HG03045 (cell line): ENCODE measurements around the gene CTNND2.

ENCODE experiments used
- ATAC-seq: cut with Tn5 transposase; IDR thresholded peaks from one replicate; pipeline ENCODE4 v1.9.1; 2021; ENCODE audit warnings: mild to moderate bottlenecking, moderate library complexity; ENCODE audit not compliant: unreplicated experiment

The CTNND2 gene

GRCh38 chr5:10977011-10977410, 927.2 kb downstream of the CTNND2 start:
- no peak for ATAC-seq

GRCh38 chr5:10975945-10976344, 928.3 kb downstream of the CTNND2 start:
- no peak for ATAC-seq

GRCh38 chr5:10974850-10975249, 929.4 kb downstream of the CTNND2 start:
- ATAC-seq, result no peak

GRCh38 chr5:10973316-10973715, 930.9 kb downstream of the CTNND2 start:
- no peak for ATAC-seq

- no peak for ATAC-seq
Observed at GRCh38 chr5:10969684-10970180, 934.5 kb downstream of the CTNND2 start.

- no peak for ATAC-seq
Observed at GRCh38 chr5:10964806-10965205, 939.4 kb downstream of the CTNND2 start.

- ATAC-seq, result no peak
Observed at GRCh38 chr5:10958728-10959127, 945.5 kb downstream of the CTNND2 start.

GRCh38 chr5:10949856-10950630, 954.2 kb downstream of the CTNND2 start:
- no peak for ATAC-seq

- no peak for ATAC-seq
Observed at GRCh38 chr5:10946050-10946449, 958.2 kb downstream of the CTNND2 start.

GRCh38 chr5:10941900-10942299, 962.3 kb downstream of the CTNND2 start:
- no peak for ATAC-seq

- ATAC-seq, result no peak
Observed at GRCh38 chr5:10936081-10936855, 968.0 kb downstream of the CTNND2 start.

- no peak for ATAC-seq
Observed at GRCh38 chr5:10935536-10935935, 968.7 kb downstream of the CTNND2 start.

- ATAC-seq, result no peak
Observed at GRCh38 chr5:10934783-10935355, 969.4 kb downstream of the CTNND2 start.

- ATAC-seq, result no peak
Observed at GRCh38 chr5:10933121-10933520, 971.1 kb downstream of the CTNND2 start.

GRCh38 chr5:10932426-10932825, 971.8 kb downstream of the CTNND2 start:
- no peak for ATAC-seq

GRCh38 chr5:10927608-10928007, 976.6 kb downstream of the CTNND2 start:
- ATAC-seq, result no peak

- ATAC-seq, result no peak
Observed at GRCh38 chr5:10923310-10923709, 980.9 kb downstream of the CTNND2 start.
